NCI-H1694 treated with DMSO at 0.1 percent for 48 hours (cell line): Measurements from ENCODE around the gene DMBT1.

Source experiments
- DNase-seq: peaks from one replicate; lab custom pipeline; 2025; lab: John Stamatoyannopoulos, UW

The DMBT1 gene

DNA sequence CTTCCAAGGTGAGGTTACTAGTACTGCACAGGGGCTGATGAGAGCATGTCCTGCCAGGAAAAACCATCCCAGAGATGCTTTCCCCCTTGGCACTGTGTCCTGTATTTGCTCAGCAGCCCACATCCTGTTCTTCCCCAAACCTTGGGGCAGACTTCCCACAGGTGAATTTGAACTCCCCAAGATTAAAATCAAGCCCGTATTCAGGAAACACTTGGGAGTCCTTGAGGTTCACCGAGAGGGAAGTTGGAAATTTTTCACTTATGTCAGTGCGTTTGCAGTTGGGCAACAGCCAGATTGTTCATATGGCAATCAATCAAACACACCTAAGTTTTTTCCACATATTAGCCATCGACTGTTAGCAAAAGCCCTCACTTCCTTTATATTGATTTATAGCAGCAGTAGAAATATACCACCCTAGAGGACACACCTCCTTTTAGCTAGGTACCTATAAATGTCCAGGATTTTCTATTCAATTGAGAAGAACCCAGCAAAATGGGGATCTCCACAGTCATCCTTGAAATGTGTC, at the start of gene DMBT1:
Gene DMBT1 (plus strand): TSS at position 476 of the 526 bp plus-strand sequence. CDS start 17 bp downstream, at position 493.
- no peak for DNase-seq

DNA sequence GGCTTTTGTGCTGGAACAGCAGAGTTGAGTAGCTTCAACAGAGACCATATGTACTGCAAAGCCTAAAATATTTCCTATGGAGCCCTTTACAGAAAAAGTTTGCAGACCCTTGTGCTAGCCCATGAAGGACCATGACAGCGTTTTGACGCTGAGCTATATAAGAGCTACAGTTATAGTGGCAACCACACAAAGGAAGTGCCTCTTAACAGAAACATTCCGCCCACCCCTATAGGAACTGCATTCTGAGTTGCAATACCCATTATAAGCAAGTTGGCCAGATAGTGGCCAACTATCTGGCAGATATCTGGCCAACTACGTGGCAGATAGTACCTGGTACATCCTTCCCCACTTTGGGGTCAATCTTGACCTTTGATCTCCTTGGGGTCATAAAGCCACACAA, 47.5 kb upstream of the DMBT1 start:
- no peak for DNase-seq

DNA sequence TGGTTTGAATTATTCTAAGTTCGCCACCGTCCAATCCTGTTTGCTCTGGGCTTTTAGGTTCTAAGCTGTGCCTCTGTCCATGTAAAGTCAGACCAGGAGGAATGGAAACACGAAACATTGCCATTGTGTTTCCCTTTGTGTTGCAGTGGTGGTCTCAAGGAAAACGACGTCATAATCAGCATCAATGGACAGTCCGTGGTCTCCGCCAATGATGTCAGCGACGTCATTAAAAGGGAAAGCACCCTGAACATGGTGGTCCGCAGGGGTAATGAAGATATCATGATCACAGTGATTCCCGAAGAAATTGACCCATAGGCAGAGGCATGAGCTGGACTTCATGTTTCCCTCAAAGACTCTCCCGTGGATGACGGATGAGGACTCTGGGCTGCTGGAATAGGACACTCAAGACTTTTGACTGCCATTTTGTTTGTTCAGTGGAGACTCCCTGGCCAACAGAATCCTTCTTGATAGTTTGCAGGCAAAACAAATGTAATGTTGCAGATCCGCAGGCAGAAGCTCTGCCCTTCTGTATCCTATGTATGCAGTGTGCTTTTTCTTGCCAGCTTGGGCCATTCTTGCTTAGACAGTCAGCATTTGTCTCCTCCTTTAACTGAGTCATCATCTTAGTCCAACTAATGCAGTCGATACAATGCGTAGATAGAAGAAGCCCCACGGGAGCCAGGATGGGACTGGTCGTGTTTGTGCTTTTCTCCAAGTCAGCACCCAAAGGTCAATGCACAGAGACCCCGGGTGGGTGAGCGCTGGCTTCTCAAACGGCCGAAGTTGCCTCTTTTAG, 46.3 kb upstream of the DMBT1 start:
- DNase-seq: no peak

DNA sequence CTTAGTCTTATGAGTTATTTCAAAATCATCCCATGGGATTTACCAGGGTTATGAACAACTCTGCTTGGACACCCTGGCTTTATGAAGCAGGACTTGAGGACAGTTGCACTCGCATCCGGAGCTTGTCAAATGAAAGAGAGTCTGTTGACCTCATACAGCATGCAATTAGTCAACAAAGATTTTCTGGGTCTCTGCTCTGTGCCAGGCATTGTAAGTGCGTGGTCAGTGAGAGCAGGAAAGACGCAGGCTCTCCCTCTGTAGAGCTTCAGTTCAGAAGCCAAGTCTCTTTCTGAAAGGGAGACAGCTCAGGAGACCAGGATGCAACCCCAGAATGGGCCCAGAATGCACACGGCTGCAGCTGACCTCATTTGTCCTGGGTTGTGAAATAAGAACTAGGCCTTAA, 45.5 kb upstream of the DMBT1 start:
- no peak for DNase-seq

DNA sequence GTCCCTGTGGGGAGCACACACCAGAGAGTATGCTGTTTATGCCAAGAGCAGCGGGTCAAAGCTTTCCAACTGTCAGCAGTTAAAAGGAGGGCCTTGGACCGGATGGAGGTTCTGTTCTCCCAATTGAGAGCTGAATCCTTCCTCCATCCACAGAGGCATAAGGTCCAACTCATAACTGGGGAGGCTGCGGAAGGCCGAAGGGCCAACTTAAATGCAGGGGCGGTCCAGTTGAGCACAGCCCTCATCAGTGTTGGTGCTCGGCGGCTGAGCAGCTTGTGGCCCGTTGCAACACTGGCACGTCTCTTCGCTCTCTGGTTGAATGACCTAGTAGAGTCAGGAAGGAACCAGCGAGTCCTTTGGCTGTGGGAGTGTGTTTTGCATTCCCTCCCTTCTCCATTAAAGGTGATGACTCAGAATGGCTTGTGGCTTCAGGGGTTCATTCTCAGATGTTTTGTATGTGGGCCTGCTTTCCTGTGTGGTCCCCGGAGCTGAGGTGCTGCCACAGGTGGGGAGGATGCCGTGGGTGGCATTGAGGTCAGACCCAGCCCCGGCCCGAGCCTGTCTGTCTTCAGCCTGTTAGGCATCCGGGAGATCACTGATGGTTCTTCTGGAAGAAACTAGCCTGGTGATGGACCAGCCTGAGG, 44.8 kb upstream of the DMBT1 start:
- no peak for DNase-seq

DNA sequence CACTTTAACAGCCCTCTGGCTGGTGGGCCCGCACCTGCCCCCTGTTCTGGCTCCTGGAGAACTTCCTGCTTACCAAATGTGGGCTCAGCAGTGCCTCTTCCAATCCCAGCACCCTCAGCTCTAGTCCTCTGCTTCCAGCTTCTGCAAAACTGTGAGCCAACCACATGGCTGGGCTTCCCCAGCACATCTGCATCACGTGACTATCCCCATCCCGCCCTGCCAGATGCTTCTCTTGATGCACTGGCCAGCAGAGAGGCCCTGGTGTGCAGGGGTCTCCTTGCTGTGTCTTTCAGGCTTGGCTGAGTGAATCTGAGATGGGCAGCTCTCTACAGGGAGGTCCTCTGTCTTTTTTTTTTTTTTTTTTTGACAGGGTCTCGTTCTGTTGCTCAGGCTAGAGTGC, 43.8 kb upstream of the DMBT1 start:
- no peak for DNase-seq

DNA sequence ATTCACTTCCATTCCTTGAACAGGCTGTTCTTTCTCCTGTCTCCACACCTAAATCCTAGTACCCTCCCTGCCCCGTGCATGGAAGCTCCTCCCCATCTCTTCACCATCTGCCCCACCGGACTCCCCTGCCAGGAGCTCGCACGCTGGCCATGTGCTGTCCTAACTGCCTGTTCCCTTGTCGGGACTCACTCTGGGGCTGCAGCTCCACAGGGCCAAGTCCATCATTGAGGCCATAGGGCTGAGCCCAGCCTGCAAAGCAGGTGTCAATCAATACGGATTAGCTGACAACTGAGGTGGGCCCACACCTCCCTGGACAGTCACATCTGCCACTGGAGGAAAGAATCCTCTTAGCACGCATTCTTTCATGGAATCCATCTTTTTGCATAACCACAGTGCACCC, 41.4 kb upstream of the DMBT1 start:
- DNase-seq: no peak

DNA sequence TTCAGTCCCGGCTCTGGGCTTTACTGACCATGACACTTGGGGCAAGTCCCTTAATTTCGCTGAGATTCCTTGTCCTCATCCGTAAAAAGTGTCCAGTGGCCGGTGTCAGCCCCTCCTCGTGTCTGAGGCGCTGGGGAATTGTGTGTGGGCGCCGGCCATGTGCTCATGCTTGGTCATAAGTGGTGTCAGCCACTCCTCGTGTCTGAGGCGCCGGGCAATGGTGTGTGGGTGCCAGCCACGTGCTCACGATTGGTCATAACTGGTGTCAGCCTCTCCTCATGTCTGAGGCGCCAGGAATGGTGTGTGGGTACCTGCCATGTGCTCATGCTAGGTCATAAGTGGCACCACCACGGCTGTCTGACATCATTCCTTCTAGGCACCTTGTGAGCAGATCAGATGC, 40.7 kb upstream of the DMBT1 start:
- DNase-seq: no peak

DNA sequence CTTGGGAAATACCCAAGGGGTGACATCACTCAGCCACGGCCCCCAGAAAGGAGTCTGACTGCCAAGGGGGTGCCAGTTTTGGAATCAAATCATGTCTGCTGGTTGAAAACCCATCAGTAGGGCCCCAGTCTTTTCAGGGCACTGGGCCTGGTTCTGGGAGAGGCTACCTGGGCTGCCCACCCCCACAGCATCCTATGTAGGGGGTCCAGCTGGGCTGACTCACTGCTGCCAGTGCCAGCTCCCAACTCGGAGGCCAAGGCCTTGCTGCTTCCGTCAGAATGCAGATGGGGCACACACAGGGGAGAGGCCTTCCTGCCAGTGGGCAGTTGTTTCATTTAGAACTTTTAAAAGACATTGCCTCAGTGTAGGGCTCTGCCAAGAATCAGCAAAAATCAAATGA, 39.5 kb upstream of the DMBT1 start:
- DNase-seq: no peak

DNA sequence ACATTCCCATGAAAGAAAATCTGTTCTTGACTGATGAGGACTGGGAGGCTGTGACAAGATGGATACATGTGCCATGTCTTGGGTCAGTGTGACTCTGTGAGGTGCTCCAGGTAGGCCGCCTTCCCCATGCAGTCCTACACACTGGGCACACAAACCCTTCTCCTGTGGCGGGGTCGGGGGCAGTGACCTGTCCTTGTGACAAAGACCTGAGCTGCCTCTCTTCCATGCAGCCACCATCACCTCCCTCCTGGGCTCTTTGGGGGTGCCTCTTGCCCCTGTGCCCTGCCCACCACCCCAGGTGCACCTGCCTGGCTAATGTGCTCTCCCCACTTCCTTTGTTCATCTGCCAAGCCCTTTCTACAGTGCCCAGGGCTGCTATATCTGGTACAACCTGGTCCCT, 35.7 kb upstream of the DMBT1 start:
- no peak for DNase-seq

DNA sequence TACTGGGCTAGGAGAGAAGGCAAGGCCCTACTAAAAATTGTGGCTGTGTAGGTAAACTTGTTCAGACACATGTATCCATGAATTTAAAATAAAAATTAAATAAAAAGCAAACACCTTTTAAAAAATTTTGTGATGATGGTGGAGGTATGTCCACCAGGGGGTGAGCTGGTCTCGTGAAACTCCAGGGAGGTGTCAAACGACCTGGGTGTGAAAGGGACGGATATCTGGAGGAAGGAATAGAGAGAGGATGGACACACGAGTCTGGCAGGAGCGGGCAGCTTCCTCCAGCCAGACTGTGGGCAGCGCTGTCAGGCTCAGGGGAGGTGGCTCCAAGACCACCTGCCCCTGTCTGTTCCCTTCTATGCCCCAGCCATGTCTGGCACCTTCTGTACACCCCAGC, 34.8 kb upstream of the DMBT1 start:
- DNase-seq: no peak

DNA sequence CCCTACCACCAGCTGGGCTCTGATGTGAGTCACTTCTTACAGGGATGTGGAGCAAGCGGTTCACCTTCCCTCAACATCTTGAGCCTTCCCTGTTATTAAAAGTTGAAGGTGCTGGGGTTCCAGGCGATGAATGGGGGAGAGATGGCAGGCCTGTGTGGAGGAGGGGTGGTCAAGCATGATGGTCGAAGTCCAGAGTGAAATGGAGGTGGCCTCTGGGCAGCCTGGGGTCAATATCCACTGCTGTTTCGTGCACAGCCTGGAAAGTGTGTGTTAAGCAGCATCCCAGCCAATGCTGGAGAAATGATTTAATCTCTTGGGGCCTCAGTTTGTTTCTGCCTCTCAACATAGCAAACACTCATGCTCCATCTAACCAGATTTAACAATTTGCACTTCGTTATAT, 33.7 kb upstream of the DMBT1 start:
- DNase-seq: no peak

DNA sequence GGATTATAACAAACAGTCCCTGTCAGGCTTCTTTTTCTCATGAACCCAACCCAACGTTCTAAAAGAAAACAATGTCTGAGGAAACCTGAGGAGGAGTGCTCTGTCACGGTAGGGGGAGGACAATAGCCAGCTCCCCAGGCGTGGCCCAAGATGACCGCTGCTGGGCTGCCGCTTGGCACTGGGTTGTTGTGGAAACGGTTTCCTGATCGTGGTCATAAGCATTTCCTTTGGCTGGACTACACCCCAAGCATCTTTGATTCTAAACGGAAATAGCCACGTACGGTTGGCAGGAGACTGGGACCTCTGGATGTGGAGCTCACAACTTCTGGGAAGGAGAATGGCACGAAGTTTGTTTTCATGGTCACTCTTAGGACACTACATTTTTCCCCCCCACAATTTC, 30.4 kb upstream of the DMBT1 start:
- no peak for DNase-seq

DNA sequence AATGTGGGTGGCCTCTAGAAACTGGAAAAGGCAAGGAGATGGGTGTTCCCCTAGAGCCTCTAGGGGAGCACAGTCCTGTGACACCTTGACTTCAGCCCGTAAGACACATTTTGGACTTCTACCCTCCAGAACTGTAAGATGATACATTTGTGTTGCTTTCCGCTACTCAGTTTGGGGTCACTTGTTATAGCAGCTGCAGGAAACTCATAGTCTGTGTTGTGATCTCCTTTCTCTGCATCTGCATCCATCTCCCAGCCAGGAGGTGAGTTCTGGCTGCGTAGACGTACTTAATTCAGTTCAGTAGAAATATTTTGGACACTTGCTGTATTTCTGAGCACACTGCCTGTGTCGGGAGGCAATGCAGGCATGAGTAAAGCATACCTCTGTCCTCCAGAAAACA, 29.3 kb upstream of the DMBT1 start:
- no peak for DNase-seq

DNA sequence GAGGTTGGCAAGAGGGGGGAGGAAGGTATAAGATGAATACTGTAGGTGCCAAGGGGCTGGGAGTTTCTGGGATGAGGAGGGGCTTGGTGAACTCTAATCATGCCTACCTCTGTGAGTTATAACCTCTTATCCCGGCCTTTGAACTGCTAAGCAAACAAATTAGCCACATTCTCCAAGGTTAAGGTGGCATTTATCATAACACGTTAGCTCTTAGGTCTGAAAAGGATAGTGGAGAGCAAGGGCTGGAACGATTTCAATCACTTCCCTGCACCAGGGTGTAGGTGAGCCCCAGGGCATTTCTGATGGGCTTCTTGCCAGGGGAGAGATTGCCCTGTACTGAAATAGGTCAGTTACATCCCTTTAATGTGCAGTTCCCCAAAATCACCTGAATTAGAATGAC, 28.6 kb upstream of the DMBT1 start:
- DNase-seq: no peak

DNA sequence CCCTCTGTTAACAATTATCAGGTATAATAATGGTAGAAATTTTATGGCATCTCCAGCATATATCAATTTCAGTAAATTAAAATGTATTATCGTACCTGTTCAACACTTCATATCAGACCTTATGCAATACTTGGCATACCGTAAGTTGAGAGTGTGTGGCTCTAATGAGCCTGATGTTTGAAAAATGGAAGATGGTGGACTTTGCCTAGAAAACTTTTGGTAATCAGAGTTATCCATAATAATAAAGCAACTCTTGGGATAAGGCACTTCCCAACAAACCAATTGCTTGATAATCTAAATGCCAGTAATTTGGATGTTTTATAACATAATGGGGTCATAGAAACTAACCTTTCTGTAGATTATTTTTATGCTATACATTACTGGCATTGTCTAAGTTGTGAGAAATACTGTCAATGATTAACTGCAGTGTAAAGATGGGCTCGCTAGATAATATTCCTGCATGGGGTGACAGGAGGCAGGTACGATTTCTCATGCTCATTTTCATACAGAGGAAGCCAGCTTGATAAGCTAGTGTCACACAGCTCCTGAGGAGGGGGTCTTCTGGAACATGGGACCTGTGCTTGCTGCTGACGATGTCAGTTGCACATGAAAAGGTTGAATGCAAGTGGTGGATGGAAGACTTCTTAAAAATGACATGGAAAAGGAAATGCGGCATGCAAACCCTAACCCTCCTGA, 27.8 kb upstream of the DMBT1 start:
- no peak for DNase-seq

DNA sequence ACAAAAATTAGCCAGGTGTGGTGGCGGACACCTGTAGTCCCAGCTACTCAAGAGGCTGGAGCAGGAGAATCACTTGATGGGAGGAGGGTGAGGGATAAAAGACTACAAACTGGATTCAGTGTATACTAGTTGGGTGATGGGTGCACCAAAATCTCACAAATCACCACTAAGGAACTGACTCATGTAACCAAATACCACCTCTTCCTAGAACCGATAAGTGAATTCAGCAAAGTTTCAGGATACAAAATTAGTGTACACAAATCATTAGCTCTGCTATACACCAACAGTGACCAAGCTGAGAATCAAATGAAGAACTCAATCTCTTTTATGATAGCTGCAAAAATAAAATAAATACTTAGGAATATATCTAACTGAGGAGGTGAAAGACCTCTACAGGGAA, 23.0 kb upstream of the DMBT1 start:
- DNase-seq: no peak

DNA sequence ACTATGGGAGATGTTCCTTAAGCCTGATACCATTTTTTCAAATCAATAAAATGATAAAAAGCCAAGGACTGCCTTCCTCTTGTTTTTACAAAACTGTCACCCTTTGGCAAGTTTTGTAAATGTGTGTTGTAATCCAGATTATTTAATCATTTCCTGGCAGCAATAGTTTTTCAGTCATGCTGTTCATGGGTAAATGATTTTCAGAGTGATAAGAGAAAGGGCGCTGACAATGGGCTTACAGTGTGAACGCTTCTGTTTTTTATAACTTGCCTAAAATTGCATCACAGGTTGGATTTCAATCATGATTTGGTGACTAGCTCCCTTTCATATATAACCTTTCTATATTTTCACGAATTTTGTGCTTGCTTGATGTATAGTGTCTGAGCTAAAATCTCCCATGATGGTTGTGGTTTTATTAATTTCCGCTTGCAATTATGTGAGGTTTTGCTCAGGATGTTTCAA, 19.0 kb upstream of the DMBT1 start:
- DNase-seq: no peak

DNA sequence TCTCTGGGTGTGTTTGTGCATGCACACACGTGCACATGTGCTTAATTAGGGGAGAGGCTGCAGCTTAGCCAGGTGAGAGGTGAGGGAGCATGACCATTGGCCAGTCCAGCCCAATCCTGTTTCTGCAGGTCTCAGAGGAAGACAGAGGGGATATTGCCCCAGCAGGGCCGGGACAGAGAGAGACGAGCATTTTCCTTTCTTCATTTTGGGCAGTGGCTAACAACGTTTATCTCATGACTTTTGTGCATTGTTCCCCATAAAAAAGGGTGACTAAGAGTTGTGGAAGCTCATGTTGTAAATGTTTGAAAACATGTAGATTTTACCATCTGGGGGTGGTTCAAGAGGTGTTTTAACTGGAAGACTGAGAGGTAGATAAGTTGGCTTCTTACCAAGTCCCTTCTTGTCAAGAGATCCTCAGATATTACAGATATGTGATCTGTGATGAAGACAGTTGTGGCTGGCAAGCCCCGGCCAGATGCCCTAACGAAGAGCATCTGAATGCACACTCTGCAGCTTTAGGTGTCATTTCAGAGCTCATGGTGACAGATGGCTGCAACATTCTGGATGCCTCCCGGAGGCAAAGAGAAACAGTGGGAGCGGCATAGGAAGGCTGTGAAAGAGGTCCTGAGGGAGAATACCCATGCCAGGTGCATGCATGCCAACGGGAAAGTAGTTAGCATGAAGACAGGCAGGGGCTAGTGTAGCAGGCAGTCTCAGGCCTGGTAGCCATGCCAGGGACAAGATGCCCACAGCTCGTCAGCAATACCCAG, 16.7 kb upstream of the DMBT1 start:
- DNase-seq: peak; percentile 70

DNA sequence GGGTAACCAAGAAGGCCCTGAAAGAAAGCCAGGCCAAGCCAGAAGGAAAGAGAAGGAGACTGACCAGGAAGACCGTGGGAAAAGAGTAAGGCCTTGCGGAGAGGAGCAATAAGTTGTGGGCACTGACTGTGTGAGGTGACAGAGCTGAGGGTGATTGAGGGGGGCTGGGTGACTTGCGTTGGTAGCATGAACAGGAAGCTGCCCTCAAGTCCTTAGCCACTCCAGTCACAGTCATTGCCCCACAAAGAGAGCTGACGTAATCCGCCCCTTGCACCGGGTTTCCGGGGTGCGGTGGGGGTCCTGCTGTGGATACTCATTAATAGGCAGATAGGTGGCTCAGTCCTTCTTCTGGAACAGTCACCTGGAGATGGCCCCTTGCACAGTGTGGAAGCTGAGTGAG, 16.1 kb upstream of the DMBT1 start:
- DNase-seq: no peak

DNA sequence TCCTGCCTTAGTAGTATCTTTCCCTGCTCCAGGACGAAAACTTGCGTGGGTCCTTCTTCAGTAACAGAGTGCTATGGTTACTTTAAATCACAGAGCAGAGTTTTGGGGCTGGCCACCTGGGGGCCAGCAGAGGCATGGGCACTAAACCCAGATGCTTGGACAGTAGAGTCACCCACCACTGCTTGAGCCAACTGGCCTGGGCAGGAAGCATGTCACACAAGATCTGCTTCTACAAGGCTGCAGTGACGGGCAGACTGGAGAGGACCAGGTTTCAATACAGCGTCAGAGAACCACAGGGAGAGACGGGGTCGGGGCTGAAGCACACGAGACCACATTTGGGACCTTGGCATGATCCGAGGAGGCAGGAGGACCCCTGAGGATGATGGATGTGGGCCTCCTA, 14.3 kb upstream of the DMBT1 start:
- DNase-seq: no peak

DNA sequence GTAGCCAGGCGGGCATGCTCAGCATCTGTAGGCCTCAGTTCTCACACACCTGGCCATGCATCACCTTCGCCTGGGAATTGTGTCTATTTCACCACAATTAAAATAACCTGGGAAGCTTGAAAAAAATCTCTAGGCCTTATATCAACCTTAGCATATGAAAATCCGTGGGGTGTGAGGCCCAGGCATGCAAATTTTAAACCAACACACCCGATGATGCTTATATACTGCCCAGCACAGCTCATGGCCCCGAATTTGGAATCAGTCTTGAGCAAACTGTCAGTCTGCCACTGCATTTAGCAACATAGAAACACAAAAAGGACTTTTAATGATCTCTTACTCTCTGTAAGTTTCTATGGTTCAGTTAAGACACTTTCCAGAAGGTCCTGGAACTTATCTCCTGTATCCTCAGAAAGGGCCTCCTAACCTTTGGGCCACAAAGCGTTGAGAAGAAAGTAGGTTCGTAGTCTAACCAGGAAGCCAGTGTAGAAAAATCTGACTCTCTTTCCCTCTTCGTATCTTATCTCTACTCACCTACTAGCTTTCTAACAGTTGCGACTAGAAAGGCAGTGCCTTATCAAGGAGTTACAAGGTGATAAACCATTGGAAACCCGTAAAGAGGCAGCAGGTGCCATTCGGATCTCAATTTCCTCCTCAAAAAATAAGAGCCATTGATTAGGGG, 12.0 kb upstream of the DMBT1 start:
- DNase-seq: no peak
